Right cardiac atrium (tissue), 5 donors: Measurements from ENCODE around the gene MPP2. TPM values are rescaled to one million over a fixed set of nuclear protein-coding genes. Genes with fewer than 3 reads are reported as not detected.
A peak's percentile ranks its signal among the peaks of the same experiment; 100 is the strongest.

Source experiments
- ATAC-seq, 2 donors: fragments of 200-7000 bp; cut with Tn5 transposase; one replicate each; pipeline versions ENCODE4 v1.8.0 to v1.9.1; 2020; ENCODE audit warnings: moderate library complexity in 2 of 2, mild to moderate bottlenecking in 1 of 2
- DNase-seq, 3 donors: peaks; one replicate each; pipeline ENCODE4 v3.0.0-alpha.2; 2020
- H3K27ac ChIP-seq: one replicate; pipeline ENCODE4 v1.5.1; 2013; ENCODE audit warnings: mild to moderate bottlenecking, low read length, control low read depth, moderate library complexity
- H3K27me3 ChIP-seq: one replicate; pipeline ENCODE4 v1.6.1; 2013; ENCODE audit not compliant: control insufficient read depth, insufficient read depth
- H3K4me1 ChIP-seq: one replicate; pipeline ENCODE4 v1.6.1; 2013; ENCODE audit warnings: low read length; ENCODE audit not compliant: control insufficient read depth, insufficient read depth
- H3K4me3 ChIP-seq: one replicate; pipeline ENCODE4 v1.5.1; 2013; ENCODE audit warnings: low read length, control low read depth
- H3K9me3 ChIP-seq: one replicate; pipeline ENCODE4 v1.6.1; 2013; ENCODE audit warnings: low read length; ENCODE audit not compliant: control insufficient read depth
- WGBS: extraction: QIAGEN DNeasy Blood & Tissue Kit; methylation state at CpG from one replicate; pipeline ENCODE4 v1.1.7; 2013; 5-methylcytosine and 5-hydroxymethylcytosine counted together
- intact Hi-C, 4 donors: fragments of 100-400 bp; cut with DNase I; formaldehyde crosslinking; loops; one replicate each; pipeline versions ENCODE4 v1.11.0 to v1.14.0; 2022 to 2023
- long read RNA-seq, 4 donors: library from polyadenylated mRNA; unstranded; transcript quantifications; one replicate each; pipeline ENCODE4 v2.0.0, GENCODE V29; 2020 to 2021
- polyA plus RNA-seq: library from polyadenylated mRNA; stranded (reverse); fragments of 200-250 nt; gene quantifications from one replicate; pipeline ENCODE4 v1.2.3, GENCODE V29; 2013
- total RNA-seq, 4 donors: library from RNA; stranded (reverse); fragmentation: NEBNext Ultra II Directional; extraction: Animal tissue kit (Norgen Biotek cat#: 25700); gene quantifications; one replicate each; pipeline ENCODE4 v1.2.1, GENCODE V29; 2021
- donor health status: healthy with polysubstance abuse.
- donor health status: DM: no; HTN: yes; CAD: no.
- donor health status: DM: no; HTN: no; CAD: no.
- donor health status: DM: no; HTN: yes; CAD: no; lungs with severe emphysema.
- donor health status: DM: yes; HTN: yes; CAD: no.

MPP2 gene, protein sequence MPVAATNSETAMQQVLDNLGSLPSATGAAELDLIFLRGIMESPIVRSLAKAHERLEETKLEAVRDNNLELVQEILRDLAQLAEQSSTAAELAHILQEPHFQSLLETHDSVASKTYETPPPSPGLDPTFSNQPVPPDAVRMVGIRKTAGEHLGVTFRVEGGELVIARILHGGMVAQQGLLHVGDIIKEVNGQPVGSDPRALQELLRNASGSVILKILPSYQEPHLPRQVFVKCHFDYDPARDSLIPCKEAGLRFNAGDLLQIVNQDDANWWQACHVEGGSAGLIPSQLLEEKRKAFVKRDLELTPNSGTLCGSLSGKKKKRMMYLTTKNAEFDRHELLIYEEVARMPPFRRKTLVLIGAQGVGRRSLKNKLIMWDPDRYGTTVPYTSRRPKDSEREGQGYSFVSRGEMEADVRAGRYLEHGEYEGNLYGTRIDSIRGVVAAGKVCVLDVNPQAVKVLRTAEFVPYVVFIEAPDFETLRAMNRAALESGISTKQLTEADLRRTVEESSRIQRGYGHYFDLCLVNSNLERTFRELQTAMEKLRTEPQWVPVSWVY
- total RNA-seq (10 to 100 TPM in 3 of 4 donors, 1 to 10 TPM in 1; 8.7 to 20.7 (median 15.9) TPM), polyA plus RNA-seq (8.8 TPM)
- long read RNA-seq, donor 1, full-length matches to known transcripts: 8 of 41 reads
- long read RNA-seq, donor 1, partial matches to known transcripts: 19 of 41 reads
- long read RNA-seq, donor 1, other reads (novel, unspliced or antisense): 14 of 41 reads
- long read RNA-seq, donor 2, full-length matches to known transcripts: 12 of 23 reads
- long read RNA-seq, donor 2, partial matches to known transcripts: 11 of 23 reads
- long read RNA-seq, donor 2, other reads (novel, unspliced or antisense): 0 of 23 reads
- long read RNA-seq, donor 3, full-length matches to known transcripts: 12 of 48 reads
- long read RNA-seq, donor 3, partial matches to known transcripts: 17 of 48 reads
- long read RNA-seq, donor 3, other reads (novel, unspliced or antisense): 19 of 48 reads
- long read RNA-seq, donor 4, full-length matches to known transcripts: 9 of 18 reads
- long read RNA-seq, donor 4, partial matches to known transcripts: 6 of 18 reads
- long read RNA-seq, donor 4, other reads (novel, unspliced or antisense): 3 of 18 reads

GRCh38 chr17:43907425-43907981, at the start of gene MPP2:
Gene MPP2, minus strand, starts transcription at chr17:43907536. Its CDS starts 3,076 bp downstream, at chr17:43904460.
- no peaks in the 10 kb centered on the region for H3K27me3 ChIP-seq
- peaks cover 5% of the 10 kb centered on the region for H3K4me1 ChIP-seq
- intact Hi-C loops: no loop called here
- under 1% methylated on average over 36 of the region's 36 CpGs for WGBS
- H3K27ac ChIP-seq: peak within 1 kb of the TSS; percentile 58
- ATAC-seq (peak; percentile 74 to 77), DNase-seq (peak; percentile 68 to 89 (median 88))
- no peaks in the 10 kb centered on the region for H3K9me3 ChIP-seq
- H3K4me3 ChIP-seq: peak within 1 kb of the TSS; percentile 74

- 87% methylated on average over 8 of the region's 8 CpGs for WGBS
- ATAC-seq: no peak
- Histone ChIP-seq H3K9me3 (no peaks in the 10 kb centered on the region), H3K4me1 (no peaks in the 10 kb centered on the region), H3K4me3 (no peak overlapping the region), H3K27me3 (no peaks in the 10 kb centered on the region), H3K27ac (no peak overlapping the region)
- no peak for DNase-seq
- intact Hi-C loops: no loop called here
These were observed 48.9 kb upstream of the MPP2 start for GRCh38 chr17:43956222-43956621.

DNA sequence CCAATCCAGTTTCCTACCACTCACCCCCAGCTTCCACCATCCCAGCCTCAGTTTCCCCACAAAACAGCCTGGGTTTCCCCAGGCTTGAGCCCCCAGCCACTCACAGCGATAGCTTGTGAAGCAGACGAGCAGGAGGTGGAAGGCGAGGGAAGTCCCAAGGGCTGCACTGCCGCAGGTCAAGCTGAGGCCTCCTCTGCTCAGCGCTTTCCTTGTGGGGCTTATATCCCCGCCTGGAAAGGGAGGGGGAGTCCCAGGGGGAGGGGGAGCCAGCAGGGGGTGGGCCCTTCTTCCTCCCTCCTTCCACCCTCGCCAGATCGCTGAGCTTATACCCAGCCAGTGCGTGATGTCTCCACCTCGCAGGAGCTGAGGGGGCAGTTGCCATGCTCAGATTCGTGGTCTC, 46.4 kb upstream of the MPP2 start, which contains the start of gene PYY:
Gene PYY, minus strand, starts transcription at position 195 of the 400 bp plus-strand sequence. CDS start 457 bp downstream, outside the sequence.
- intact Hi-C loops: no loop called here
- no peaks in the 10 kb centered on the region for H3K4me1 ChIP-seq
- 43% methylated on average over 11 of the region's 11 CpGs for WGBS
- DNase-seq: no peak
- H3K27me3 ChIP-seq: no peaks in the 10 kb centered on the region
- H3K4me3 ChIP-seq: no peak within 1 kb of the TSS
- ATAC-seq: no peak
- H3K27ac ChIP-seq: no peak within 1 kb of the TSS
- H3K9me3 ChIP-seq: no peaks in the 10 kb centered on the region

GRCh38 chr17:43952724-43953666, 45.7 kb upstream of the MPP2 start:
- H3K27ac ChIP-seq: no peak overlapping the region
- H3K4me3 ChIP-seq: no peak overlapping the region
- H3K9me3 ChIP-seq: no peaks in the 10 kb centered on the region
- DNase-seq: no peak
- peak in 1 of 2 donors; percentile 24 for ATAC-seq
- intact Hi-C loops: no loop called here
- H3K4me1 ChIP-seq: no peaks in the 10 kb centered on the region
- 5% methylated on average over 82 of the region's 82 CpGs for WGBS
- no peaks in the 10 kb centered on the region for H3K27me3 ChIP-seq

DNA sequence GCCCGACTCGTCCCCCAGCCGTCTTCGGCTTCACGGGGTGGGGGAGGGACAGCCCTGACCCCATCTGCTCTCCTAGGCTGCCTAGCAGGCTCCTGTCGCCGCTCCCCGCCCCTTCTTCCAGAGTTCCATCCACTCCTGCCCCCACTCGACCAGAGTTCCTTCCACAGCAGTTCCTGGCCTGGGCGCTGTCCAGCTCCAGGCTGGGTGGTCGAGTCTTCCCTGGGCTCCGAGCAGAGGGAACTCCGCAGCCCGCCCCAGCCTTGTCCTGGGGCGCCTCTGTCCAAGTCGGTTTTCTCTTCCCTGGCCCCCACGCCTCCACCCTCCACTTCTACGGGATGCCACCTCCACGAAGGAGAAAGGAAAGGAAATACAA, 45.0 kb upstream of the MPP2 start:
- Histone ChIP-seq H3K27me3 (no peaks in the 10 kb centered on the region), H3K9me3 (no peaks in the 10 kb centered on the region), H3K27ac (no peak overlapping the region), H3K4me1 (no peaks in the 10 kb centered on the region), H3K4me3 (no peak overlapping the region)
- intact Hi-C loops: no loop called here
- DNase-seq (no peak), ATAC-seq (peak in 1 of 2 donors; percentile 10)
- WGBS: 12% methylated on average over 19 of the region's 19 CpGs

GRCh38 chr17:43951750-43952149, 44.4 kb upstream of the MPP2 start:
- intact Hi-C loops: no loop called here
- DNase-seq (no peak), ATAC-seq (no peak)
- no peaks in the 10 kb centered on the region for H3K9me3 ChIP-seq
- H3K27ac ChIP-seq: no peak overlapping the region
- WGBS: 51% methylated on average over 4 of the region's 4 CpGs
- H3K27me3 ChIP-seq: no peaks in the 10 kb centered on the region
- no peaks in the 10 kb centered on the region for H3K4me1 ChIP-seq
- no peak overlapping the region for H3K4me3 ChIP-seq

GRCh38 chr17:43950554-43950953, 43.2 kb upstream of the MPP2 start:
- WGBS: 87% methylated on average over 2 of the region's 2 CpGs
- Histone ChIP-seq H3K4me1 (no peaks in the 10 kb centered on the region), H3K4me3 (no peak overlapping the region), H3K9me3 (no peaks in the 10 kb centered on the region), H3K27ac (no peak overlapping the region), H3K27me3 (no peaks in the 10 kb centered on the region)
- no peak for DNase-seq
- intact Hi-C loops: no loop called here
- ATAC-seq: no peak

- Histone ChIP-seq H3K4me3 (no peak overlapping the region), H3K27me3 (no peaks in the 10 kb centered on the region), H3K9me3 (no peaks in the 10 kb centered on the region), H3K4me1 (no peaks in the 10 kb centered on the region), H3K27ac (no peak overlapping the region)
- ATAC-seq (no peak), DNase-seq (no peak)
- 55% methylated on average over 4 of the region's 4 CpGs for WGBS
- intact Hi-C loops: loop anchor here in 2 of 4 donors (10.0 kb wide), 2 partner anchors 85 to 95 kb away; no protein-coding TSS in a partner anchor
These were observed 42.4 kb upstream of the MPP2 start for GRCh38 chr17:43949781-43950180.

- Histone ChIP-seq H3K9me3 (no peaks in the 10 kb centered on the region), H3K4me3 (no peak overlapping the region), H3K27me3 (no peaks in the 10 kb centered on the region), H3K27ac (no peak overlapping the region), H3K4me1 (no peaks in the 10 kb centered on the region)
- intact Hi-C loops: loop anchor here in 2 of 4 donors (10.0 kb wide), 2 partner anchors 88 to 98 kb away; no protein-coding TSS in a partner anchor
- WGBS: 53% methylated on average over 4 of the region's 4 CpGs
- ATAC-seq (no peak), DNase-seq (no peak)
These were observed 39.4 kb upstream of the MPP2 start for GRCh38 chr17:43946781-43947180.
